ENCODE data around the gene ESPN. TPM values are rescaled to one million over a fixed set of nuclear protein-coding genes. Genes with fewer than 3 reads are reported as not detected.

The ESPN gene
- polyA plus RNA-seq, 1 donor (not counting 4 experiments of a cell fraction or from before 2014, with no cell fraction given), result 0.47 TPM

GRCh38 chr1:6384962-6385361 lies 39.6 kb upstream of the ESPN start:
- TF ChIP-seq EZH2 (IDR thresholded peaks at IDR 0.05; ENCODE audit: low read length) (no peak), CTCF (optimal IDR thresholded peaks at IDR 0.05 in 1 of 3, IDR thresholded peaks at IDR 0.05 in 1 of 3, conservative IDR thresholded peaks at IDR 0.05 in 1 of 3; ENCODE audit: extremely low read depth in 1 of 3, insufficient read depth in 2 of 3, low read length in 3 of 3) (peak in 1 of 3 experiments; percentile 28)
- no peaks in the 10 kb centered on the region for H3K9me1 ChIP-seq (ENCODE audit: control insufficient read depth, extremely low read depth, insufficient read depth, low read length)
- no peaks in the 10 kb centered on the region for H3K36me3 ChIP-seq (ENCODE audit: control insufficient read depth in 2 of 2, extremely low read depth in 1 of 2, insufficient read depth in 2 of 2, low read length in 2 of 2)
- H3K27me3 ChIP-seq (ENCODE audit: control insufficient read depth, extremely low read depth, insufficient read depth, low read length), result no peaks in the 10 kb centered on the region
- peak overlapping the region; percentile 57 to 95 (median 92) for H3K4me3 ChIP-seq (ENCODE audit: control insufficient read depth in 2 of 3, extremely low read depth in 1 of 3, insufficient read depth in 2 of 3, low read depth in 1 of 3, low read length in 3 of 3)
- dilution Hi-C loops (cut with MboI; ENCODE audit: extremely low pct_ligation_motif_present, low sequenced_read_pairs), result no loop called here
- H3K4me1 ChIP-seq (ENCODE audit: control insufficient read depth, extremely low read depth, insufficient read depth, low read length), result peaks cover 24% of the 10 kb centered on the region
- DNase-seq (ENCODE audit: low read depth, low spot score), result no peak
- peaks cover 81% of the 10 kb centered on the region for H3K79me2 ChIP-seq (ENCODE audit: control insufficient read depth, insufficient read depth, low read length)
- peak overlapping the region; percentile 97 for H3K4me2 ChIP-seq (ENCODE audit: control insufficient read depth, extremely low read depth, insufficient read depth, low read depth, low read length)
- H2AFZ ChIP-seq (ENCODE audit: control insufficient read depth, low read length), result peak overlapping the region; percentile 22
- FAIRE-seq, result peak; percentile 44
- peak overlapping the region; percentile 95 for H3K9ac ChIP-seq (ENCODE audit: control insufficient read depth, extremely low read depth, insufficient read depth, low read length)
- peaks cover 1% of the 10 kb centered on the region for H4K20me1 ChIP-seq (ENCODE audit: control insufficient read depth, extremely low read depth, insufficient read depth, low read length)
- no peaks in the 10 kb centered on the region for H3K9me3 ChIP-seq (ENCODE audit: control insufficient read depth, low read depth, low read length)
- peak overlapping the region; percentile 93 for H3K27ac ChIP-seq (ENCODE audit: control insufficient read depth, insufficient read depth, low read length)

GRCh38 chr1:6385488-6386191 lies 38.9 kb upstream of the ESPN start:
- Histone ChIP-seq H3K79me2 (ENCODE audit: control insufficient read depth, insufficient read depth, low read length) (peaks cover 80% of the 10 kb centered on the region), H3K9ac (ENCODE audit: control insufficient read depth, extremely low read depth, insufficient read depth, low read length) (peak overlapping the region; percentile 95), H3K4me3 (ENCODE audit: control insufficient read depth in 2 of 3, extremely low read depth in 1 of 3, insufficient read depth in 2 of 3, low read depth in 1 of 3, low read length in 3 of 3) (peak overlapping the region; percentile 57 to 95 (median 92)), H3K36me3 (ENCODE audit: control insufficient read depth in 2 of 2, extremely low read depth in 1 of 2, insufficient read depth in 2 of 2, low read length in 2 of 2) (no peaks in the 10 kb centered on the region), H3K4me2 (ENCODE audit: control insufficient read depth, extremely low read depth, insufficient read depth, low read depth, low read length) (peak overlapping the region; percentile 97), H3K9me1 (ENCODE audit: control insufficient read depth, extremely low read depth, insufficient read depth, low read length) (no peaks in the 10 kb centered on the region), H4K20me1 (ENCODE audit: control insufficient read depth, extremely low read depth, insufficient read depth, low read length) (no peaks in the 10 kb centered on the region), H2AFZ (ENCODE audit: control insufficient read depth, low read length) (peak overlapping the region; percentile 22), H3K27me3 (ENCODE audit: control insufficient read depth, extremely low read depth, insufficient read depth, low read length) (no peaks in the 10 kb centered on the region), H3K27ac (ENCODE audit: control insufficient read depth, insufficient read depth, low read length) (peak overlapping the region; percentile 93), H3K9me3 (ENCODE audit: control insufficient read depth, low read depth, low read length) (no peaks in the 10 kb centered on the region), H3K4me1 (ENCODE audit: control insufficient read depth, extremely low read depth, insufficient read depth, low read length) (peaks cover 24% of the 10 kb centered on the region)
- TF ChIP-seq EZH2 (IDR thresholded peaks at IDR 0.05; ENCODE audit: low read length) (no peak), CTCF (optimal IDR thresholded peaks at IDR 0.05 in 1 of 3, IDR thresholded peaks at IDR 0.05 in 1 of 3, conservative IDR thresholded peaks at IDR 0.05 in 1 of 3; ENCODE audit: extremely low read depth in 1 of 3, insufficient read depth in 2 of 3, low read length in 3 of 3) (no peak)
- dilution Hi-C loops (cut with MboI; ENCODE audit: extremely low pct_ligation_motif_present, low sequenced_read_pairs), result no loop called here
- peak; percentile 100 for DNase-seq (ENCODE audit: low read depth, low spot score)
- peak; percentile 99 for FAIRE-seq
